AG09309 (cell line): ENCODE results near the gene TDRD7.

Source experiments
- DNase-seq: peaks from one replicate; pipeline ENCODE4 v3.0.0-alpha.2; 2010; ENCODE audit warnings: low read depth
- H3K4me3 ChIP-seq: 2 replicates; pipeline ENCODE4 v1.5.1; 2011; ENCODE audit warnings: mild to moderate bottlenecking, low read depth, low read length, moderate library complexity; ENCODE audit not compliant: control insufficient read depth
- TF ChIP-seq, protein P1 (sequence below): IDR thresholded peaks from 2 replicates; pipeline ENCODE4 v1.5.1; 2011; ENCODE audit warnings: mild to moderate bottlenecking, low read depth, low read length, inconsistent platforms; ENCODE audit not compliant: insufficient read depth, control insufficient read depth; ENCODE audit errors: missing control alignments

The TDRD7 gene

DNA sequence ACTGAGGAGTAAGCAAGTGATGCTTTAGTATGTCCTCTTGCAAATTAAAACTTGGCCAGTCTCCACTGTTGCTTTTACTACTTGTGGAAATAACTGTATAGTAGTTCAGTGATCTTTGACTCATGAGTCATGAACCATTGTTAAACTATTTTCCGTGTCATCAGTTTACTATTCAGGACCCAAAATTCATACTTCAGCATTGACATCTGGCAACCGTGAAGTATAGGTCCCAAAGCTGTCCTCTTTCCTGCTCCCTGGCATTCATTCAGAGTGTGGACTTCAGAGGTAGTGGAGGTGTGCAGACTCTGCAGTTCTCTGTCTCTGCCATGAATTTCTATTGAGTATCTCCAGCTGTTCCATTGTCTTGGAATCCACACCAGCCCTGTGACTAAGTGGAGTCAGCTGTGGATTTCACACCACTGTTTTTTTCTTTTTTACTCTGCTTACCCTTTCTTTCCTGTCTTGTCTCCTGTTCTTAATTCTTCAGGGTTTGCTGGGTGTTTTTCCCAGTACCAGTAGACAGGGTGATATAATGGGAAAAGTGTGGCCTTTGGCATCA lies 7.5 kb downstream of the TDRD7 start:
- H3K4me3 ChIP-seq = no peak overlapping the region
- TF ChIP-seq, protein P1, sequence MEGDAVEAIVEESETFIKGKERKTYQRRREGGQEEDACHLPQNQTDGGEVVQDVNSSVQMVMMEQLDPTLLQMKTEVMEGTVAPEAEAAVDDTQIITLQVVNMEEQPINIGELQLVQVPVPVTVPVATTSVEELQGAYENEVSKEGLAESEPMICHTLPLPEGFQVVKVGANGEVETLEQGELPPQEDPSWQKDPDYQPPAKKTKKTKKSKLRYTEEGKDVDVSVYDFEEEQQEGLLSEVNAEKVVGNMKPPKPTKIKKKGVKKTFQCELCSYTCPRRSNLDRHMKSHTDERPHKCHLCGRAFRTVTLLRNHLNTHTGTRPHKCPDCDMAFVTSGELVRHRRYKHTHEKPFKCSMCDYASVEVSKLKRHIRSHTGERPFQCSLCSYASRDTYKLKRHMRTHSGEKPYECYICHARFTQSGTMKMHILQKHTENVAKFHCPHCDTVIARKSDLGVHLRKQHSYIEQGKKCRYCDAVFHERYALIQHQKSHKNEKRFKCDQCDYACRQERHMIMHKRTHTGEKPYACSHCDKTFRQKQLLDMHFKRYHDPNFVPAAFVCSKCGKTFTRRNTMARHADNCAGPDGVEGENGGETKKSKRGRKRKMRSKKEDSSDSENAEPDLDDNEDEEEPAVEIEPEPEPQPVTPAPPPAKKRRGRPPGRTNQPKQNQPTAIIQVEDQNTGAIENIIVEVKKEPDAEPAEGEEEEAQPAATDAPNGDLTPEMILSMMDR = no peak
- DNase-seq = peak; percentile 28

DNA sequence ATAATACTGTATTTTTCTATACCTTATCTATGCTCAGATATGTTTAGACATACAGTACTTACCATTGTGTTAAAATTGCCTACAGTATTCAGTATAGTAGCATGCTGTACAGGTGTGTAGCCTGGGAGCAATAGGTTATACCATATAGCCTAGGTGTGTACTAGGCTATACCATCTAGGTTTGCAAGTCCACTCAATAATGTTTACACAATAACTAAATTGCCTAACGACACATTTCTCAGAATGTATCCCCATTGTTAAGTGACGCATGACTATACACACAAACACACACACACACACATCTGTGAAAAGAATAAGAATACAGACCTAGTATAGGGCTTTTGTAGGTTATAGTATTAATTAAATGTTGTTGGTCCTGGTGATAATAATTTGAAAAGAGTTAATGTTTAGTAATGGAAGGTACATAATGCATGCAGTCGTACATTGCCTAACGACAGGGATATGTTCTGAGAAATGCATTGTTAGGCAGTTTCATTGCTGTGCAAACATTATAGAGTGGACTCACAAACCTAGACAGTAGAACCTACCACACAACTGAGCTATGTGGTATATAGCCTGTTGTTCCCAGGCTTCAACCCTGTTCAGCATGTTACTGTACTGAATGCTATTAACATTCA lies 13.6 kb downstream of the TDRD7 start:
- TF ChIP-seq, protein P1 = no peak
- DNase-seq = no peak
- H3K4me3 ChIP-seq = no peak overlapping the region

DNA sequence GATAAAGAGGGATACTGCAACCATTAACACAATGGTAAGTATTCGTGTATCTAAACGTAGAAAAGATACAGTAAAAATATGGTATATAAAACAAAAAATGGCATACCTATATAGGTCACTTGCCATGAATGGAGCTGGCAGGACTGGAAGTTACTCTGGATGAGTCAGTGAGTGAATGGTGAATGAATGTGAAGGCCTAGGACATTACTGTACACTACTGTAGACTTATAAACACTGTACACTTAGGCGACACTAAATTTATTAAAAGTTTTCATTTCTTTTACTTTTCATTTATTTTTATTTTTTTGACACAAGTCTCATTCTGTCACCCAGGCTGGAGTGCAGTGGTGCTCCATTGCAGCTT lies 14.1 kb downstream of the TDRD7 start:
- TF ChIP-seq, protein P1 = no peak
- DNase-seq = no peak
- no peak overlapping the region for H3K4me3 ChIP-seq

DNA sequence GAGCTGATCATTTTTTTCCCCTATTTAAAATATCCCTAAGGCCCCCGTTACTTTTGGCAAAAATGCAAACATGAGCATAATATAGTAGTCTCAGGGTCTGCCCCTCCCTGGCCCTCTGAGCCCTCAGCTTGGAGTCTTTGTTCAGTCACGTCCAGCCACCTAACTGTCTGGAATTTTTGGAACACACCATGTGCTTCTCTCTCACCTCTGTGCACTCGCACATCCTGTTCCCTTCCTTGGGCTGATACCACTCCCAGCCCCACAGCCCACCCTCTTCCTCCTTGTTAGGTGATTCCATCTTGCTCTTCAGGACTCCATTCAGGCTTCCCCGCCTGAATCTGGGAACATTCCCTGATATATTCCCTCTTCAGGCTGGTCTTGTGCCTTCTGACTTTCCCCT lies 16.0 kb downstream of the TDRD7 start:
- H3K4me3 ChIP-seq = no peak overlapping the region
- DNase-seq = no peak
- TF ChIP-seq, protein P1 = no peak

DNA sequence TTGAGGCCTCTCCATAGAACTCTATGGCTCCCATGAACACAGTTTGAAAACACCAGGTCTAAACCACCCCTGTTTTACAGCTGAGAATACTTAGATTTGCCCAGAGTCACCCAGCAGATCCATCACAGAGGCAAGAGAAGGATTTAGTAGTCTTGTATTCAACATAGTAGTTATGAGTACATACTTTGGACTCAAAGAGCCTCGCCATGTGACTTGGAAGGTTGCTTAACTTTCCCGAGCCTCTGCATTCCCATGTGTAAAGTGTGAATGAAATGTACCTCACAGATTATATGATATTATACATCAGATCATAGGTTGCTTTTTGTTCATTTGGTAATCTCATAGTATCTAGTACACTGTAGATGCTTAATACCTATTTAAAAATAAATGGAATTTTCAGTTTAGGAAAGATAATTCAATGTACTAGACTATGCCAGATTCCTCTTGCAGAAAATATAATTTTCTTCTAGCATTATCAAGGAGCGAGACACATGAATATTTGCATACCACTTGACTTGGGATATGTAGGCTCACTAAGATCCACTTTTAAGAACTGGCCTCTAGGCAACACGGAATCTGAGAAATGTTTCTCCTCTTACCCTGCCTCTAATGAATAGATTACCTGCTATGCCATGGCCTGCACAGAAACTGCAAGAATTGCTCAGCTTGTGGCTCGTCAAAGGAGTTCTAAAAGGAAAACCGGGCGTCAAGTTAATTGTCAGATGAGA lies 18.6 kb downstream of the TDRD7 start:
- no peak overlapping the region for H3K4me3 ChIP-seq
- TF ChIP-seq, protein P1 = no peak
- DNase-seq = no peak

DNA sequence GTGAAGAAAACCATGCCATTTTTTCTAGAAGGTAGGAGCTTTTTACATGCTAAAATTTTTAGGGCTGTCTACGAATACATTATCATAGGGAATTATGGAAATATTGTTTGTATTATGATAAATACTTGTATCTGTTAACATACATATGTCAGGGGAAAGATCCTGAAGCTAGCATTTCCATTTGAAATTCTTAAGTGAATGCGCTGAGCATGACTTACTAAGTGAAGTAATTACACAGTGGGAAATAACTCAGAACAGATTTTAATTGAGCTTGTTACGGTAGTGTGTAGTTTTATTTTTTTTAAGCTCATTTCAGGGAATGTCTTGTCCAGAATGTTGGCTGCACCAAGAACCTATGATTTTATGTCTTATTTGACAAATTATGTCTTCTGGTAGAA lies 19.1 kb downstream of the TDRD7 start:
- H3K4me3 ChIP-seq = no peak overlapping the region
- DNase-seq = no peak
- TF ChIP-seq, protein P1 = no peak
